ENCODE results near the gene GRIP1. TPM values are rescaled to one million over a fixed set of nuclear protein-coding genes. Genes with fewer than 3 reads are reported as not detected.

Gene GRIP1
- total RNA-seq, 1 donor, result under 0.01 TPM

GRCh38 chr12:66426696-66427095 lies 252.2 kb downstream of the GRIP1 start:
- Histone ChIP-seq H2AFZ (ENCODE audit: low read length) (no peak overlapping the region), H4K20me1 (ENCODE audit: insufficient read depth, low read length) (no peaks in the 10 kb centered on the region), H3K27me3 (ENCODE audit: insufficient read depth, low read length) (peaks cover 9% of the 10 kb centered on the region), H3K79me2 (ENCODE audit: insufficient read depth, low read length) (no peaks in the 10 kb centered on the region), H3K4me2 (ENCODE audit: insufficient read depth, low read length) (no peak overlapping the region), H3K4me3 (ENCODE audit: insufficient read depth, low read length) (no peak overlapping the region), H3K36me3 (ENCODE audit: insufficient read depth, low read length) (no peaks in the 10 kb centered on the region), H3K9me3 (ENCODE audit: low read depth, low read length) (peaks cover 2% of the 10 kb centered on the region), H3K27ac (ENCODE audit: low read depth, low read length) (no peak overlapping the region), H3K4me1 (ENCODE audit: insufficient read depth, low read length) (no peaks in the 10 kb centered on the region)
- no peak for DNase-seq (ENCODE audit: insufficient read length, low spot score, missing footprints)
- TF ChIP-seq CTCF (IDR thresholded peaks at IDR 0.05; ENCODE audit: extremely low read depth, low read depth, low read length), result no peak

- Histone ChIP-seq H3K9me3 (ENCODE audit: low read depth, low read length) (peaks cover 2% of the 10 kb centered on the region), H2AFZ (ENCODE audit: low read length) (no peak overlapping the region), H3K27me3 (ENCODE audit: insufficient read depth, low read length) (peaks cover 3% of the 10 kb centered on the region), H3K27ac (ENCODE audit: low read depth, low read length) (no peak overlapping the region), H3K4me3 (ENCODE audit: insufficient read depth, low read length) (no peak overlapping the region), H3K4me1 (ENCODE audit: insufficient read depth, low read length) (no peaks in the 10 kb centered on the region), H3K79me2 (ENCODE audit: insufficient read depth, low read length) (no peaks in the 10 kb centered on the region), H3K4me2 (ENCODE audit: insufficient read depth, low read length) (no peak overlapping the region), H4K20me1 (ENCODE audit: insufficient read depth, low read length) (no peaks in the 10 kb centered on the region), H3K36me3 (ENCODE audit: insufficient read depth, low read length) (no peaks in the 10 kb centered on the region)
- no peak for DNase-seq (ENCODE audit: insufficient read length, low spot score, missing footprints)
- no peak for TF ChIP-seq CTCF (IDR thresholded peaks at IDR 0.05; ENCODE audit: extremely low read depth, low read depth, low read length)
Observed at GRCh38 chr12:66423266-66423665, 255.6 kb downstream of the GRIP1 start.

GRCh38 chr12:66418908-66419307 lies 260.0 kb downstream of the GRIP1 start:
- H3K4me3 ChIP-seq (ENCODE audit: insufficient read depth, low read length), result no peak overlapping the region
- no peak overlapping the region for H3K27ac ChIP-seq (ENCODE audit: low read depth, low read length)
- no peak for TF ChIP-seq CTCF (IDR thresholded peaks at IDR 0.05; ENCODE audit: extremely low read depth, low read depth, low read length)
- H3K27me3 ChIP-seq (ENCODE audit: insufficient read depth, low read length), result peaks cover 9% of the 10 kb centered on the region
- H3K9me3 ChIP-seq (ENCODE audit: low read depth, low read length), result no peaks in the 10 kb centered on the region
- no peak overlapping the region for H2AFZ ChIP-seq (ENCODE audit: low read length)
- H3K4me2 ChIP-seq (ENCODE audit: insufficient read depth, low read length), result no peak overlapping the region
- no peak for DNase-seq (ENCODE audit: insufficient read length, low spot score, missing footprints)
- no peaks in the 10 kb centered on the region for H4K20me1 ChIP-seq (ENCODE audit: insufficient read depth, low read length)
- no peaks in the 10 kb centered on the region for H3K79me2 ChIP-seq (ENCODE audit: insufficient read depth, low read length)
- H3K36me3 ChIP-seq (ENCODE audit: insufficient read depth, low read length), result no peaks in the 10 kb centered on the region
- no peaks in the 10 kb centered on the region for H3K4me1 ChIP-seq (ENCODE audit: insufficient read depth, low read length)

- no peak for DNase-seq (ENCODE audit: insufficient read length, low spot score, missing footprints)
- no peaks in the 10 kb centered on the region for H4K20me1 ChIP-seq (ENCODE audit: insufficient read depth, low read length)
- peaks cover 9% of the 10 kb centered on the region for H3K27me3 ChIP-seq (ENCODE audit: insufficient read depth, low read length)
- TF ChIP-seq CTCF (IDR thresholded peaks at IDR 0.05; ENCODE audit: extremely low read depth, low read depth, low read length), result no peak
- no peaks in the 10 kb centered on the region for H3K9me3 ChIP-seq (ENCODE audit: low read depth, low read length)
- no peaks in the 10 kb centered on the region for H3K79me2 ChIP-seq (ENCODE audit: insufficient read depth, low read length)
- no peaks in the 10 kb centered on the region for H3K4me1 ChIP-seq (ENCODE audit: insufficient read depth, low read length)
- H3K27ac ChIP-seq (ENCODE audit: low read depth, low read length), result no peak overlapping the region
- no peaks in the 10 kb centered on the region for H3K36me3 ChIP-seq (ENCODE audit: insufficient read depth, low read length)
- no peak overlapping the region for H3K4me3 ChIP-seq (ENCODE audit: insufficient read depth, low read length)
- no peak overlapping the region for H3K4me2 ChIP-seq (ENCODE audit: insufficient read depth, low read length)
- H2AFZ ChIP-seq (ENCODE audit: low read length), result no peak overlapping the region
Observed at GRCh38 chr12:66417217-66417616, 261.7 kb downstream of the GRIP1 start.
